Rectal smooth muscle tissue (tissue), 1 donor: ENCODE measurements around the gene ITPKB.
"Not testable (repeated sequence)": the region's sequence is repeated elsewhere in the genome, so short reads cannot be mapped to it uniquely, and the experiment has no call there.

Experiments used
- H3K27ac ChIP-seq: one replicate; pipeline ENCODE4 v1.7.0; 2013; ENCODE audit warnings: low read depth, low read length, inconsistent platforms
- H3K27me3 ChIP-seq: one replicate; pipeline ENCODE4 v1.7.0; 2013; ENCODE audit warnings: low read length; ENCODE audit not compliant: control insufficient read depth, insufficient read depth
- H3K36me3 ChIP-seq: one replicate; pipeline ENCODE4 v1.7.0; 2013; ENCODE audit warnings: low read length; ENCODE audit not compliant: control insufficient read depth, insufficient read depth
- H3K4me1 ChIP-seq: one replicate; pipeline ENCODE4 v1.7.0; 2013; ENCODE audit warnings: low read length; ENCODE audit not compliant: control insufficient read depth, insufficient read depth
- H3K4me3 ChIP-seq: one replicate; pipeline ENCODE4 v1.7.0; 2013; ENCODE audit warnings: low read length
- H3K9ac ChIP-seq: one replicate; pipeline ENCODE4 v1.7.0; 2013; ENCODE audit warnings: low read length

Gene ITPKB

GRCh38 chr1:226617109-226617508, 122.0 kb downstream of the ITPKB start:
- Histone ChIP-seq H3K9ac (no peak overlapping the region), H3K4me3 (no peak overlapping the region), H3K4me1 (no peaks in the 10 kb centered on the region), H3K36me3 (no peaks in the 10 kb centered on the region), H3K27me3 (no peaks in the 10 kb centered on the region), H3K27ac (no peak overlapping the region)

- Histone ChIP-seq H3K27ac (no peak overlapping the region), H3K9ac (no peak overlapping the region), H3K4me1 (no peaks in the 10 kb centered on the region), H3K27me3 (no peaks in the 10 kb centered on the region), H3K4me3 (no peak overlapping the region), H3K36me3 (no peaks in the 10 kb centered on the region)
Measured at GRCh38 chr1:226616636-226617035, 122.4 kb downstream of the ITPKB start.

GRCh38 chr1:226615876-226616275, 123.2 kb downstream of the ITPKB start:
- no peak overlapping the region for H3K4me3 ChIP-seq
- no peak overlapping the region for H3K27ac ChIP-seq
- no peaks in the 10 kb centered on the region for H3K4me1 ChIP-seq
- H3K36me3 ChIP-seq, result no peaks in the 10 kb centered on the region
- no peak overlapping the region for H3K9ac ChIP-seq
- no peaks in the 10 kb centered on the region for H3K27me3 ChIP-seq

GRCh38 chr1:226611980-226612379, 127.1 kb downstream of the ITPKB start:
- H3K27me3 ChIP-seq, H3K9ac ChIP-seq, H3K27ac ChIP-seq, H3K4me3 ChIP-seq, H3K36me3 ChIP-seq, H3K4me1 ChIP-seq: not testable (repeated sequence)

- no peaks in the 10 kb centered on the region for H3K36me3 ChIP-seq
- no peak overlapping the region for H3K9ac ChIP-seq
- no peak overlapping the region for H3K4me3 ChIP-seq
- no peaks in the 10 kb centered on the region for H3K4me1 ChIP-seq
- no peaks in the 10 kb centered on the region for H3K27me3 ChIP-seq
- no peak overlapping the region for H3K27ac ChIP-seq
Measured at GRCh38 chr1:226611301-226611700, 127.8 kb downstream of the ITPKB start.

GRCh38 chr1:226610671-226611070, 128.4 kb downstream of the ITPKB start:
- Histone ChIP-seq H3K27me3 (no peaks in the 10 kb centered on the region), H3K36me3 (no peaks in the 10 kb centered on the region), H3K9ac (no peak overlapping the region), H3K27ac (no peak overlapping the region), H3K4me1 (no peaks in the 10 kb centered on the region), H3K4me3 (no peak overlapping the region)

- Histone ChIP-seq H3K9ac (no peak overlapping the region), H3K27ac (no peak overlapping the region), H3K36me3 (no peaks in the 10 kb centered on the region), H3K4me1 (no peaks in the 10 kb centered on the region), H3K4me3 (no peak overlapping the region), H3K27me3 (no peaks in the 10 kb centered on the region)
Measured at GRCh38 chr1:226609836-226610455, 129.1 kb downstream of the ITPKB start.

GRCh38 chr1:226608699-226609505, 130.2 kb downstream of the ITPKB start:
- Histone ChIP-seq H3K9ac (no peak overlapping the region), H3K4me1 (no peaks in the 10 kb centered on the region), H3K4me3 (no peak overlapping the region), H3K27ac (no peak overlapping the region), H3K27me3 (no peaks in the 10 kb centered on the region), H3K36me3 (no peaks in the 10 kb centered on the region)

GRCh38 chr1:226607821-226608220, 131.3 kb downstream of the ITPKB start:
- Histone ChIP-seq H3K27ac (no peak overlapping the region), H3K4me1 (peaks cover 3% of the 10 kb centered on the region), H3K9ac (no peak overlapping the region), H3K4me3 (no peak overlapping the region), H3K36me3 (no peaks in the 10 kb centered on the region), H3K27me3 (no peaks in the 10 kb centered on the region)

- Histone ChIP-seq H3K36me3 (no peaks in the 10 kb centered on the region), H3K4me3 (no peak overlapping the region), H3K9ac (no peak overlapping the region), H3K4me1 (peaks cover 9% of the 10 kb centered on the region), H3K27me3 (no peaks in the 10 kb centered on the region), H3K27ac (no peak overlapping the region)
Measured at GRCh38 chr1:226607268-226607660, 131.8 kb downstream of the ITPKB start.

- H3K4me3 ChIP-seq, result no peak overlapping the region
- no peaks in the 10 kb centered on the region for H3K36me3 ChIP-seq
- no peaks in the 10 kb centered on the region for H3K27me3 ChIP-seq
- no peak overlapping the region for H3K9ac ChIP-seq
- H3K4me1 ChIP-seq, result peaks cover 10% of the 10 kb centered on the region
- H3K27ac ChIP-seq, result no peak overlapping the region
Measured at GRCh38 chr1:226606311-226607267, 132.5 kb downstream of the ITPKB start.

GRCh38 chr1:226605318-226605950, 133.6 kb downstream of the ITPKB start:
- no peak overlapping the region for H3K9ac ChIP-seq
- no peaks in the 10 kb centered on the region for H3K36me3 ChIP-seq
- H3K27me3 ChIP-seq, result no peaks in the 10 kb centered on the region
- peaks cover 10% of the 10 kb centered on the region for H3K4me1 ChIP-seq
- H3K4me3 ChIP-seq, result no peak overlapping the region
- no peak overlapping the region for H3K27ac ChIP-seq
